Measurements from ENCODE around the gene TMEM184A. TPM values are rescaled to one million over a fixed set of nuclear protein-coding genes. Genes with fewer than 3 reads are reported as not detected.

The TMEM184A gene
- total and polyA plus RNA-seq, 2 experiments from 2014 or later = 0.18 to 0.66 TPM

DNA sequence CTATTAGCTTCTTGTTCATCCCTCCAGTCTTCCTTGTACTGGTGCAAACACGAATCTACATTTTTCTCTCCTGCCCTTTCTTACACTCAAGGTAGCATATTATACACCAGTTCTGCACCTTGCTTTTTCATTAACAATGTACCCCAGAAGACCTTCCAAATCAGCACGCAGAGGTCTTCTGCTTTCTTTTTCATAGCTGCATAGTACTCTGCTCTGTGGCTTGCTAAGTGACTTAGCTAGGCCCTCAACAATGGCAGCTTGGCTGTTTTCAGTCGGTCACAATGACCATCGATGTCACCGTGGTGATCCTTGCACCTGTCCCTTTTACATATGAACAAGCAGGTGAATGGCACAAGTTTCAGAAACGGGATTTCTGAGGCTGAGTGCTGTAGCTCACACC lies 30.6 kb downstream of the TMEM184A start (continued):
- TF ChIP-seq, protein P1, sequence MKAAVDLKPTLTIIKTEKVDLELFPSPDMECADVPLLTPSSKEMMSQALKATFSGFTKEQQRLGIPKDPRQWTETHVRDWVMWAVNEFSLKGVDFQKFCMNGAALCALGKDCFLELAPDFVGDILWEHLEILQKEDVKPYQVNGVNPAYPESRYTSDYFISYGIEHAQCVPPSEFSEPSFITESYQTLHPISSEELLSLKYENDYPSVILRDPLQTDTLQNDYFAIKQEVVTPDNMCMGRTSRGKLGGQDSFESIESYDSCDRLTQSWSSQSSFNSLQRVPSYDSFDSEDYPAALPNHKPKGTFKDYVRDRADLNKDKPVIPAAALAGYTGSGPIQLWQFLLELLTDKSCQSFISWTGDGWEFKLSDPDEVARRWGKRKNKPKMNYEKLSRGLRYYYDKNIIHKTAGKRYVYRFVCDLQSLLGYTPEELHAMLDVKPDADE (IDR thresholded peaks at IDR 0.05) = no peak
- no peak for TF ChIP-seq POLR2AphosphoS5 (IDR thresholded peaks at IDR 0.05; ENCODE audit: low read depth)

DNA sequence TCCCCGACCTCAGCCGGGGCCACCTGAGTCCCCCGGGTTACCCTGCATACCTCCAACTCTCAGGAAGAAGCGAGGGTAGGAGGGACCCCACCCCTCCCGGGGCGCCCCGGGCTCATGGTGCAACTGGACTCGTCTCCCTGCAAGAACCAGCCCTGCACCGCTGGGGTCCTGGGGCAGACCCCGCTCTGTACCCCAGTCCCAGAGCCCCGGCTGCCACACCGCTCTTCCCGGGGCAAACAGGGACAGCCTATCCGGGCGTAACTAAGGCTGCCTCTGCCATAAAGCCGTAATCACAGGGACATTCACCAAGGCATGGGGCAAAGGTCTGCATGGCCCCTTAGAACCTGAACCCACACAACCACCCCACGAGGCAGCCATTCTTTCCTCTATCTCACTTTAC lies 32.2 kb downstream of the TMEM184A start:
- Histone ChIP-seq H3K9me2 (ENCODE audit: insufficient read depth) (no peaks in the 10 kb centered on the region), H3K27me3 (ENCODE audit: insufficient read depth) (no peaks in the 10 kb centered on the region), H3K4me2 (no peak overlapping the region), H3K27ac (ENCODE audit: low read depth) (no peak overlapping the region), H4K20me1 (replicated peaks; ENCODE audit: insufficient read depth) (no peaks in the 10 kb centered on the region), H3K36me3 (ENCODE audit: insufficient read depth) (no peaks in the 10 kb centered on the region), H3K4me3 (no peak overlapping the region), H3F3A (replicated peaks; ENCODE audit: low read depth) (no peaks in the 10 kb centered on the region), H3K4me1 (ENCODE audit: insufficient read depth) (no peaks in the 10 kb centered on the region), H2AFZ (no peak overlapping the region), H3K79me2 (replicated peaks; ENCODE audit: insufficient read depth) (no peaks in the 10 kb centered on the region)
- peak; percentile 14 for ATAC-seq
- Mint-ChIP-seq H3K36me3 (ENCODE audit: low read depth) (no peaks in the 10 kb centered on the region), H3K27ac (no peak overlapping the region), H3K4me1 (peaks cover 10% of the 10 kb centered on the region), H3K9me3 (peaks cover 11% of the 10 kb centered on the region; the same call in 2 of the 3 replicates), H3K27me3 (ENCODE audit: insufficient read depth, low read depth, poor library complexity) (peaks cover 9% of the 10 kb centered on the region), H3K4me3 (no peak overlapping the region; the same call in 2 of the 3 replicates)
- DNase-seq (ENCODE audit: low spot score) = no peak
- TF ChIP-seq, protein P1 (IDR thresholded peaks at IDR 0.05) = no peak
- TF ChIP-seq EZH2phosphoT487 (IDR thresholded peaks at IDR 0.05; ENCODE audit: unreplicated experiment) = no peak
- TF ChIP-seq NANOG (IDR thresholded peaks at IDR 0.05; ENCODE audit: borderline replicate concordance) = no peak
- TF ChIP-seq ZNF331 (CRISPR knock-in tag; IDR thresholded peaks at IDR 0.05; ENCODE audit: low read depth) = no peak
- no peak for TF ChIP-seq CREB1 (CRISPR knock-in tag; IDR thresholded peaks at IDR 0.05; ENCODE audit: low read depth)
- TF ChIP-seq, protein P2, sequence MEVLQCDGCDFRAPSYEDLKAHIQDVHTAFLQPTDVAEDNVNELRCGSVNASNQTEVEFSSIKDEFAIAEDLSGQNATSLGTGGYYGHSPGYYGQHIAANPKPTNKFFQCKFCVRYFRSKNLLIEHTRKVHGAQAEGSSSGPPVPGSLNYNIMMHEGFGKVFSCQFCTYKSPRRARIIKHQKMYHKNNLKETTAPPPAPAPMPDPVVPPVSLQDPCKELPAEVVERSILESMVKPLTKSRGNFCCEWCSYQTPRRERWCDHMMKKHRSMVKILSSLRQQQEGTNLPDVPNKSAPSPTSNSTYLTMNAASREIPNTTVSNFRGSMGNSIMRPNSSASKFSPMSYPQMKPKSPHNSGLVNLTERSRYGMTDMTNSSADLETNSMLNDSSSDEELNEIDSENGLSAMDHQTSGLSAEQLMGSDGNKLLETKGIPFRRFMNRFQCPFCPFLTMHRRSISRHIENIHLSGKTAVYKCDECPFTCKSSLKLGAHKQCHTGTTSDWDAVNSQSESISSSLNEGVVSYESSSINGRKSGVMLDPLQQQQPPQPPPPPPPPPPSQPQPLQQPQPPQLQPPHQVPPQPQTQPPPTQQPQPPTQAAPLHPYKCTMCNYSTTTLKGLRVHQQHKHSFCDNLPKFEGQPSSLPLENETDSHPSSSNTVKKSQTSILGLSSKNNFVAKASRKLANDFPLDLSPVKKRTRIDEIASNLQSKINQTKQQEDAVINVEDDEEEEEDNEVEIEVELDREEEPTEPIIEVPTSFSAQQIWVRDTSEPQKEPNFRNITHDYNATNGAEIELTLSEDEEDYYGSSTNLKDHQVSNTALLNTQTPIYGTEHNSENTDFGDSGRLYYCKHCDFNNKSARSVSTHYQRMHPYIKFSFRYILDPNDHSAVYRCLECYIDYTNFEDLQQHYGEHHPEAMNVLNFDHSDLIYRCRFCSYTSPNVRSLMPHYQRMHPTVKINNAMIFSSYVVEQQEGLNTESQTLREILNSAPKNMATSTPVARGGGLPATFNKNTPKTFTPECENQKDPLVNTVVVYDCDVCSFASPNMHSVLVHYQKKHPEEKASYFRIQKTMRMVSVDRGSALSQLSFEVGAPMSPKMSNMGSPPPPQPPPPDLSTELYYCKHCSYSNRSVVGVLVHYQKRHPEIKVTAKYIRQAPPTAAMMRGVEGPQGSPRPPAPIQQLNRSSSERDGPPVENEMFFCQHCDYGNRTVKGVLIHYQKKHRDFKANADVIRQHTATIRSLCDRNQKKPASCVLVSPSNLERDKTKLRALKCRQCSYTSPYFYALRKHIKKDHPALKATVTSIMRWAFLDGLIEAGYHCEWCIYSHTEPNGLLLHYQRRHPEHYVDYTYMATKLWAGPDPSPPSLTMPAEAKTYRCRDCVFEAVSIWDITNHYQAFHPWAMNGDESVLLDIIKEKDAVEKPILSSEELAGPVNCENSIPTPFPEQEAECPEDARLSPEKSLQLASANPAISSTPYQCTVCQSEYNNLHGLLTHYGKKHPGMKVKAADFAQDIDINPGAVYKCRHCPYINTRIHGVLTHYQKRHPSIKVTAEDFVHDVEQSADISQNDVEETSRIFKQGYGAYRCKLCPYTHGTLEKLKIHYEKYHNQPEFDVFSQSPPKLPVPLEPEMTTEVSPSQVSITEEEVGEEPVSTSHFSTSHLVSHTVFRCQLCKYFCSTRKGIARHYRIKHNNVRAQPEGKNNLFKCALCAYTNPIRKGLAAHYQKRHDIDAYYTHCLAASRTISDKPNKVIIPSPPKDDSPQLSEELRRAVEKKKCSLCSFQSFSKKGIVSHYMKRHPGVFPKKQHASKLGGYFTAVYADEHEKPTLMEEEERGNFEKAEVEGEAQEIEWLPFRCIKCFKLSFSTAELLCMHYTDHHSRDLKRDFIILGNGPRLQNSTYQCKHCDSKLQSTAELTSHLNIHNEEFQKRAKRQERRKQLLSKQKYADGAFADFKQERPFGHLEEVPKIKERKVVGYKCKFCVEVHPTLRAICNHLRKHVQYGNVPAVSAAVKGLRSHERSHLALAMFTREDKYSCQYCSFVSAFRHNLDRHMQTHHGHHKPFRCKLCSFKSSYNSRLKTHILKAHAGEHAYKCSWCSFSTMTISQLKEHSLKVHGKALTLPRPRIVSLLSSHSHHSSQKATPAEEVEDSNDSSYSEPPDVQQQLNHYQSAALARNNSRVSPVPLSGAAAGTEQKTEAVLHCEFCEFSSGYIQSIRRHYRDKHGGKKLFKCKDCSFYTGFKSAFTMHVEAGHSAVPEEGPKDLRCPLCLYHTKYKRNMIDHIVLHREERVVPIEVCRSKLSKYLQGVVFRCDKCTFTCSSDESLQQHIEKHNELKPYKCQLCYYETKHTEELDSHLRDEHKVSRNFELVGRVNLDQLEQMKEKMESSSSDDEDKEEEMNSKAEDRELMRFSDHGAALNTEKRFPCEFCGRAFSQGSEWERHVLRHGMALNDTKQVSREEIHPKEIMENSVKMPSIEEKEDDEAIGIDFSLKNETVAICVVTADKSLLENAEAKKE (CRISPR knock-in tag; IDR thresholded peaks at IDR 0.05) = no peak
- TF ChIP-seq, protein P3, sequence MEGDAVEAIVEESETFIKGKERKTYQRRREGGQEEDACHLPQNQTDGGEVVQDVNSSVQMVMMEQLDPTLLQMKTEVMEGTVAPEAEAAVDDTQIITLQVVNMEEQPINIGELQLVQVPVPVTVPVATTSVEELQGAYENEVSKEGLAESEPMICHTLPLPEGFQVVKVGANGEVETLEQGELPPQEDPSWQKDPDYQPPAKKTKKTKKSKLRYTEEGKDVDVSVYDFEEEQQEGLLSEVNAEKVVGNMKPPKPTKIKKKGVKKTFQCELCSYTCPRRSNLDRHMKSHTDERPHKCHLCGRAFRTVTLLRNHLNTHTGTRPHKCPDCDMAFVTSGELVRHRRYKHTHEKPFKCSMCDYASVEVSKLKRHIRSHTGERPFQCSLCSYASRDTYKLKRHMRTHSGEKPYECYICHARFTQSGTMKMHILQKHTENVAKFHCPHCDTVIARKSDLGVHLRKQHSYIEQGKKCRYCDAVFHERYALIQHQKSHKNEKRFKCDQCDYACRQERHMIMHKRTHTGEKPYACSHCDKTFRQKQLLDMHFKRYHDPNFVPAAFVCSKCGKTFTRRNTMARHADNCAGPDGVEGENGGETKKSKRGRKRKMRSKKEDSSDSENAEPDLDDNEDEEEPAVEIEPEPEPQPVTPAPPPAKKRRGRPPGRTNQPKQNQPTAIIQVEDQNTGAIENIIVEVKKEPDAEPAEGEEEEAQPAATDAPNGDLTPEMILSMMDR (conservative IDR thresholded peaks at IDR 0.05; ENCODE audit: low read depth in 2 of 2) = no peak
- TF ChIP-seq, protein P4, sequence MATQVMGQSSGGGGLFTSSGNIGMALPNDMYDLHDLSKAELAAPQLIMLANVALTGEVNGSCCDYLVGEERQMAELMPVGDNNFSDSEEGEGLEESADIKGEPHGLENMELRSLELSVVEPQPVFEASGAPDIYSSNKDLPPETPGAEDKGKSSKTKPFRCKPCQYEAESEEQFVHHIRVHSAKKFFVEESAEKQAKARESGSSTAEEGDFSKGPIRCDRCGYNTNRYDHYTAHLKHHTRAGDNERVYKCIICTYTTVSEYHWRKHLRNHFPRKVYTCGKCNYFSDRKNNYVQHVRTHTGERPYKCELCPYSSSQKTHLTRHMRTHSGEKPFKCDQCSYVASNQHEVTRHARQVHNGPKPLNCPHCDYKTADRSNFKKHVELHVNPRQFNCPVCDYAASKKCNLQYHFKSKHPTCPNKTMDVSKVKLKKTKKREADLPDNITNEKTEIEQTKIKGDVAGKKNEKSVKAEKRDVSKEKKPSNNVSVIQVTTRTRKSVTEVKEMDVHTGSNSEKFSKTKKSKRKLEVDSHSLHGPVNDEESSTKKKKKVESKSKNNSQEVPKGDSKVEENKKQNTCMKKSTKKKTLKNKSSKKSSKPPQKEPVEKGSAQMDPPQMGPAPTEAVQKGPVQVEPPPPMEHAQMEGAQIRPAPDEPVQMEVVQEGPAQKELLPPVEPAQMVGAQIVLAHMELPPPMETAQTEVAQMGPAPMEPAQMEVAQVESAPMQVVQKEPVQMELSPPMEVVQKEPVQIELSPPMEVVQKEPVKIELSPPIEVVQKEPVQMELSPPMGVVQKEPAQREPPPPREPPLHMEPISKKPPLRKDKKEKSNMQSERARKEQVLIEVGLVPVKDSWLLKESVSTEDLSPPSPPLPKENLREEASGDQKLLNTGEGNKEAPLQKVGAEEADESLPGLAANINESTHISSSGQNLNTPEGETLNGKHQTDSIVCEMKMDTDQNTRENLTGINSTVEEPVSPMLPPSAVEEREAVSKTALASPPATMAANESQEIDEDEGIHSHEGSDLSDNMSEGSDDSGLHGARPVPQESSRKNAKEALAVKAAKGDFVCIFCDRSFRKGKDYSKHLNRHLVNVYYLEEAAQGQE (IDR thresholded peaks at IDR 0.05; ENCODE audit: unreplicated experiment) = no peak
- TF ChIP-seq ZNF114 (CRISPR knock-in tag; IDR thresholded peaks at IDR 0.05) = no peak
- TF ChIP-seq POLR2AphosphoS5 (IDR thresholded peaks at IDR 0.05; ENCODE audit: low read depth) = no peak
- TF ChIP-seq STAT1 (IDR thresholded peaks at IDR 0.05; ENCODE audit: unreplicated experiment) = no peak
- no peak for TF ChIP-seq JUNB (IDR thresholded peaks at IDR 0.05; ENCODE audit: unreplicated experiment)
